HG03342 (cell line): Measurements from ENCODE around the gene ELK3.
A peak's percentile ranks its signal among the peaks of the same experiment; 100 is the strongest.

Experiments used
- ATAC-seq: cut with Tn5 transposase; IDR thresholded peaks from one replicate; pipeline ENCODE4 v1.9.1; 2021; ENCODE audit warnings: mild to moderate bottlenecking, moderate library complexity; ENCODE audit not compliant: unreplicated experiment

ELK3 gene

GRCh38 chr12:96187956-96188355, 6.2 kb upstream of the ELK3 start:
- no peak for ATAC-seq

- ATAC-seq, result no peak
Measured at GRCh38 chr12:96189781-96190180, 4.4 kb upstream of the ELK3 start.

DNA sequence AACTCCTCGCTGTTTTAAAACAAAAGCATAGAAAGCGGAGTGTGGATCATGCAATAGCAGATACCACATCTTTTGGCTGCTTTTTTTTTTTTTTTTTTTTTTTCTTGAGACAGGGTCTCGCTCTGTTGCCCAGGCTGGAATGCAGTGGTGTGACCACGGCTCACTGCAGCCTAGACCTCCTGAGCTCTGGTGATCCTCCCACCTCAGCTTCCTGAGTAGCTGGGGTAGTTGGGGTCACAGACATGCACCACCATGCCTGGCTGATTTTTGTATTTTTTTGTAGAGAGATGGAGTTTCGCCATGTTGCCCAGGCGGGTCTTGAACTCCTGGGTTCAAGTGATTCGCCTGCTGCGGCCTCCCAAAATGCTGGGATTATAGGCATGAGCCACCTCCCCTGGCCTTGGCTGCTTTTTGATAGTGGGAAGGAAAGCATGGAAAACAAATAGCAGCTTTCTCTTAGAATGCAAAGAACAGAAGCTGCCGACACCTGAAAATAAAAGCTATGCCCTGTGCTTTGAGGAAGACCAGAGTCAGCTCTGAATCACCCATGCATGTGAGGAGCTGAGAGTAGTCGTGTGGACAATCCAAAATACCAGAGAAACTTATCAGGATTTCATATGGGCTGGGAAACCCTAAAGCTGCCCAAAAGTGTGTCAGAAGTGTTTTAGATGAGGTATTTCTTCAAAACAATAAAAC, 3.6 kb upstream of the ELK3 start:
- no peak for ATAC-seq

GRCh38 chr12:96192926-96193573, 1.1 kb upstream of the ELK3 start:
- ATAC-seq, result no peak

DNA sequence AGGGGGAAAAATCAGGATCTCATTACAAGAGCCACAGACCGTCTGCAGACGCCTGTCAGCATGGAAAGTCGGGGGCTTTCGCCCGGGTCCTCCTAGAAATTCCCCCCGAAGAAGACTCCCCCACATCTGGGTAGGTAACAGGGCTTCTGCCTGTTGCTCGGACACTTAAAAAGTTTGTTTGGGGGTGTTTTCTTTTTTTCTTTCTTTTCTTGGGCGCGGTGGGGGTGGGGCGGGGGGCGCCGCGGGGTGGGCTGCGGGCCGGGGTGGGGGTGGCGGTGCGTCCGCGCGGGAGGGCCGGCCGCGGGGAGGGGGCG, 358 bp downstream of the ELK3 start:
- peak; percentile 16 for ATAC-seq

- ATAC-seq, result peak; percentile 74
Measured at GRCh38 chr12:96194971-96195844, 1.0 kb downstream of the ELK3 start.

- ATAC-seq, result no peak
Measured at GRCh38 chr12:96195845-96196451, 1.8 kb downstream of the ELK3 start.

GRCh38 chr12:96196781-96197180, 2.6 kb downstream of the ELK3 start:
- no peak for ATAC-seq

DNA sequence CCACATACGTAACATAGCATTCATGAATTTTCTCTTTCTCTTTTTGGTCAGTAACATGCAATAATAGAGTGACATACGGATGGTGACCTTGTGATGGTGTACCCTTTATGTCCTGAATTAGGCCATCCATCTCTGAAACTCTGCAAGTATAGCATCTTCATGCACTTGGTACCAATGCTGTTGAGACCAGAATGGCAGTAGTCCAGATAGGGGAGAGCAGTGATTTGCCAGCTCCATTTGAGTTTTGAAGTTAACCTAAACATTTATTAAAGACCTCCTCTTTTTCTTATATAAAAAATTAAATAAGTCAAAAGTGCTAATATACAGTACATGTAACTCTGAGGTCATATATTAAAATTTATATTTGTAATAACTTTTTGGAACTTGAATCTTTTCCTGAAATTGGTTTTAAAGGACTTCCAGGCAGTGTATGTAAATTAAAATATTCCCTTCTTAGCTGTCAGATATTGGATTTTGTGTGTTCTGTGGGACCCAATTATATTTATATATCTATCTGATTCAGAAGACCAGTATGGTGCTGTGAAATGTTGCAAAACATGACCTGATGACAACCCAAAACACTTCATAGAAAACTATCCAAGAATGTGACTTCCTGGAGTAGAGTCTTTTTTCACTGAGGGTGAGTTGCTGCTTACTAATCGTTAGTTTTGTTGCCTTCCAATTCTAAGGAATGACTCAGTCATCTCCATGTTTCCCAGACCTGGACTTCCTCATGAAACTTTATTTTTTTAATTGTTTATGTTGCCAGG, 3.5 kb downstream of the ELK3 start:
- ATAC-seq, result no peak

DNA sequence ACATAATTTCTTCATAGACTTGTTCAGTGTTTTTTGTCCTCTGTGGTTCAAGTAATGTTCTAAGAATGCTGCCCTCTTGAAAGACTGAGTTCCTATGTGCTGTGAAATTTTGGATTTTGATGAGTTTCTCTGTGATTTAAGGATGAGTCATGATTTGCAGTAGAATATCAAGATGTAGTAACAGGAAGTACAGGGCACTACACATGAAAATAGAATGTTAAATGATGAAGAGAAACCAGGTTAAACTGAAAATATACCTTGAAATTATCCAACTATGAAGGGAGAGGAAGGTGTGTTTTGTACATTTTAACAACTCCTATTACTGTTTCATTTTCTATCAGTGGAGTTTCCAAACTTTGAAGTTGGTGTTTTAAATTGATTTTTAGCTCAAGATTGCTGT, 4.8 kb downstream of the ELK3 start:
- ATAC-seq, result no peak

- ATAC-seq, result no peak
Measured at GRCh38 chr12:96199464-96199863, 5.3 kb downstream of the ELK3 start.

- ATAC-seq, result no peak
Measured at GRCh38 chr12:96201272-96202227, 7.4 kb downstream of the ELK3 start.

DNA sequence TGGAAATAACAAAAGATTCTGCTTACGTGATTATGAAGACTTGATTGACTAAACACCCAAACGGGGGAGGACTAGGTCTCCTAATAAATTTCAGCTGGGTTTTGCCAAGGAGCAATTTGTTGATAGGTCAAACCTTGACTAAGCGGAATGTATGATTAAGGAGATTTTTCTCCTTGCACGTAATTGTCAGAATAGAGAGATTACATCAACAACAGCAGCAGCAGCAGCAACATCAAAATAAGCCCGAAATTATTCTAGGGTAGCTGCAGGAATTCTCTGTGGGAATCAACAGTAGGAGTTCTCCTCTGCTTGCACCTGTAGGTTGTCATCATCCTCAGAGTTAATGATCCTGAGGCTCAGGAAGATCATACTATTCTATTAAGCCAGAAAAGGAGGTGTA, 10.2 kb downstream of the ELK3 start:
- ATAC-seq, result no peak

DNA sequence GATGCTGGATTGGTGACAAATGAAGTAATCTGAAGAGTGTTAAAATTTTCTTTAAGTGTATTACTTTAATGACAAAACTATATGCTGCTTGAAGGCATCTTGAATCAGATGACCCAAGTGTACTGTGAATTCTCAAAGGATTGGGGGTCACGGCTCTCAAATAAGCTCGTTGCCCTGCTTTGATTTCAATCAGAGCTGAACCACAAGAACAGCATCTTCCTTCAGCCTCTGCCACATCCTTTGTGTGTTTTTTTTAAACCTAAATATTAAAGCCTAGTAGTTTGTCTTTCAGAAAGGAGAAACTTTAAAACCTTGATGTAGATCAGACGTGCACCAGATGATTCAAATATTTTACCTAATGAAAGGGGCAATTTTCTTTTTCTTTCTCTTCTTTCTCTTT, 11.7 kb downstream of the ELK3 start:
- ATAC-seq, result no peak

DNA sequence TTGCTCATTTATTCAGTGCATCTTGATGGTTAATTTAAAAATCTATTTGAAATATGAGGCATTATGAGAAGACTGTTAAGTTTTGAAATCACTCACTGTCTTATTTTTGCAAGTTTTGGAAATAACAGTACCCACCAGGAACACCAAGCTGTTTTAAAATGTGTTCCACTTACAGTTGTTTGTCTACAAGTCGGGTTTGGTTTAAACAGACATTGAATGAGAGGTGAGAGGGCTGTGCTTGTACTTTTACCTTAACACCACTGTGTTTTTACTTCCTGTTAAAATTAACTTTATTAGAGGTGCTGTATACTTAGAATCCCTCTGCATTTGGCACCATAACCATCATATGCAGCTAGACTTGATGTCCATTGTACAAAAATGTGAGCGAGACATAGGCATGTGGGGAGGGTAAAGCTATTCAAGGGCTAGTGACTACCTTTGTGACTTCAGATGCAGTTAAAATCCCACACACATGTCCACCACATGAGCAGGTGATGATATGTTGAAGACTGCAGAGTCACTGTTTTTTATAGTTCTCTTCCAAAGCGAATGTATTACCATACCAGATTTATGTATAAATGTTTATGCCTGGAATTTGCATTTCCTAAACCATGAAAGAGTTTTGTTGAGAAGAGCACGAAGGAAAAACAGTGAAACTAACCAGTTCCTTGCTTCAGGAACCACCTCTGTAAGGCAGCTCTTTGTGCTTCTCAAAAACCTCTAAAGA, 12.9 kb downstream of the ELK3 start:
- ATAC-seq, result no peak

GRCh38 chr12:96208346-96208745, 14.2 kb downstream of the ELK3 start:
- ATAC-seq, result no peak

- no peak for ATAC-seq
Measured at GRCh38 chr12:96208801-96209549, 14.8 kb downstream of the ELK3 start.

GRCh38 chr12:96210376-96211055, 16.3 kb downstream of the ELK3 start:
- no peak for ATAC-seq
